Measurements from ENCODE around the gene TMEM106C. TPM values are rescaled to one million over a fixed set of nuclear protein-coding genes. Genes with fewer than 3 reads are reported as not detected.

TMEM106C gene
- polyA plus RNA-seq, 6 donors from 2014 or later: 32.6 to 53.0 (median 44.9) TPM

Other genes starting within 250 kb of the TMEM106C start
- under 1 TPM in 1 of 6 donors, not detected in 5; 0.21 TPM for gene ENDOU, start 238.1 kb upstream of the TMEM106C start, polyA plus RNA-seq (ENCODE audit: low read depth in 6 of 6)
- 1 to 10 TPM in 2 of 6 donors, under 1 TPM in 3, not detected in 1; 0.39 to 2.6 (median 0.52) TPM for gene RAPGEF3, start 204.7 kb upstream of the TMEM106C start, polyA plus RNA-seq (ENCODE audit: low read depth in 6 of 6)
- gene SLC48A1, start 190.4 kb upstream of the TMEM106C start, polyA plus RNA-seq (ENCODE audit: low read depth in 6 of 6): 10 to 100 TPM; 12.2 to 18.3 (median 13.9) TPM
- 10 to 100 TPM in 1 of 6 donors, 1 to 10 TPM in 5; 4.5 to 17.1 (median 7.0) TPM for gene HDAC7, start 143.7 kb upstream of the TMEM106C start, polyA plus RNA-seq (ENCODE audit: low read depth in 6 of 6)
- gene VDR, start 58.6 kb upstream of the TMEM106C start, polyA plus RNA-seq (ENCODE audit: low read depth in 6 of 6): under 1 TPM in 2 of 6 donors, not detected in 4; 0.05 to 0.44 TPM
- gene COL2A1, start 40.9 kb downstream of the TMEM106C start, polyA plus RNA-seq (ENCODE audit: low read depth in 6 of 6): not detected
- 10 to 100 TPM in 5 of 6 donors, 1 to 10 TPM in 1; 3.6 to 18.6 (median 15.6) TPM for gene SENP1, start 142.5 kb downstream of the TMEM106C start, polyA plus RNA-seq (ENCODE audit: low read depth in 6 of 6)
- gene PFKM, start 155.8 kb downstream of the TMEM106C start, polyA plus RNA-seq (ENCODE audit: low read depth in 6 of 6): 10 to 100 TPM in 1 of 6 donors, 1 to 10 TPM in 5; 5.3 to 12.2 (median 7.1) TPM
- 10 to 100 TPM; 62.1 to 89.5 (median 74.8) TPM for gene ASB8, start 193.9 kb downstream of the TMEM106C start, polyA plus RNA-seq (ENCODE audit: low read depth in 6 of 6)
- gene CCDC184, start 220.0 kb downstream of the TMEM106C start, polyA plus RNA-seq (ENCODE audit: low read depth in 6 of 6): under 1 TPM in 3 of 6 donors, not detected in 3; 0.19 to 0.61 (median 0.31) TPM
- gene OR10AD1, start 239.7 kb downstream of the TMEM106C start, polyA plus RNA-seq (ENCODE audit: low read depth in 6 of 6): not detected

Data from naive B cell (primary cell).